ENCODE data around the gene FKBP1C.

- TF ChIP-seq POLR2A (IDR thresholded peaks at IDR 0.05) (no peak), CTCF (IDR thresholded peaks at IDR 0.05) (no peak)
Measured at GRCh38 chr6:63213325-63213724, 2.1 kb downstream of the FKBP1C start.
